ENCODE data around the gene IARS2. TPM values are rescaled to one million over a fixed set of nuclear protein-coding genes. Genes with fewer than 3 reads are reported as not detected.
"Not testable (repeated sequence)": the region's sequence is repeated elsewhere in the genome, so short reads cannot be mapped to it uniquely, and the experiment has no call there.

Gene IARS2
- total RNA-seq, 4 donors from 2014 or later = 43.3 to 59.0 (median 52.0) TPM

DNA sequence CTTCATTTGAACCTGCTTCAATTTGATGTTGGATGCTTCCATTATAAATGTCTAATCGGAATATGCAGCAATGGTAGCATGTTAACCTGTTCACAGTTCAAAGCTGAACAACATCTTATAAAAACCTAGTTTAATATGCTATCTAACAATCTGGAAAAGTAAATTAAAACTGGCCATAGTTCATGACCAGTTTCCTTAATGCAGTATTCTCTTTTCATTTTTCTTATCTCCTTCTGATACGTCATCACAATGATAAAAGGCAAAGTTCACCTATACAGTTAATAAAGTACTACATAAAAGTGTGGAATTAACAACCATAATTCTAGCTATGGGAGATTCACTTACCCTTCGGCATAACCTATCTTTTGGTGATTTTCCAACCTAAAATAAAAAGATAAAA, 65.1 kb downstream of the IARS2 start:
- no peak overlapping the region for H3K4me3 ChIP-seq
- DNase-seq (ENCODE audit: low spot score in 2 of 2) = no peak
- H3K9me3 ChIP-seq = no peaks in the 10 kb centered on the region
- H3K27ac ChIP-seq = no peak overlapping the region
- 94 to 98% methylated on average over 3 of the region's 3 CpGs for WGBS, 2 donors
- H3K4me1 ChIP-seq = no peaks in the 10 kb centered on the region
- TF ChIP-seq POLR2A (IDR thresholded peaks at IDR 0.05) (no peak), EP300 (IDR thresholded peaks at IDR 0.05) (no peak)
- TF ChIP-seq, protein P1, sequence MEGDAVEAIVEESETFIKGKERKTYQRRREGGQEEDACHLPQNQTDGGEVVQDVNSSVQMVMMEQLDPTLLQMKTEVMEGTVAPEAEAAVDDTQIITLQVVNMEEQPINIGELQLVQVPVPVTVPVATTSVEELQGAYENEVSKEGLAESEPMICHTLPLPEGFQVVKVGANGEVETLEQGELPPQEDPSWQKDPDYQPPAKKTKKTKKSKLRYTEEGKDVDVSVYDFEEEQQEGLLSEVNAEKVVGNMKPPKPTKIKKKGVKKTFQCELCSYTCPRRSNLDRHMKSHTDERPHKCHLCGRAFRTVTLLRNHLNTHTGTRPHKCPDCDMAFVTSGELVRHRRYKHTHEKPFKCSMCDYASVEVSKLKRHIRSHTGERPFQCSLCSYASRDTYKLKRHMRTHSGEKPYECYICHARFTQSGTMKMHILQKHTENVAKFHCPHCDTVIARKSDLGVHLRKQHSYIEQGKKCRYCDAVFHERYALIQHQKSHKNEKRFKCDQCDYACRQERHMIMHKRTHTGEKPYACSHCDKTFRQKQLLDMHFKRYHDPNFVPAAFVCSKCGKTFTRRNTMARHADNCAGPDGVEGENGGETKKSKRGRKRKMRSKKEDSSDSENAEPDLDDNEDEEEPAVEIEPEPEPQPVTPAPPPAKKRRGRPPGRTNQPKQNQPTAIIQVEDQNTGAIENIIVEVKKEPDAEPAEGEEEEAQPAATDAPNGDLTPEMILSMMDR (IDR thresholded peaks at IDR 0.05) = no peak
- H3K36me3 ChIP-seq = peaks cover 0 to 73% (median 0%) of the 10 kb centered on the region in 3 donors
- H3K27me3 ChIP-seq = no peaks in the 10 kb centered on the region

DNA sequence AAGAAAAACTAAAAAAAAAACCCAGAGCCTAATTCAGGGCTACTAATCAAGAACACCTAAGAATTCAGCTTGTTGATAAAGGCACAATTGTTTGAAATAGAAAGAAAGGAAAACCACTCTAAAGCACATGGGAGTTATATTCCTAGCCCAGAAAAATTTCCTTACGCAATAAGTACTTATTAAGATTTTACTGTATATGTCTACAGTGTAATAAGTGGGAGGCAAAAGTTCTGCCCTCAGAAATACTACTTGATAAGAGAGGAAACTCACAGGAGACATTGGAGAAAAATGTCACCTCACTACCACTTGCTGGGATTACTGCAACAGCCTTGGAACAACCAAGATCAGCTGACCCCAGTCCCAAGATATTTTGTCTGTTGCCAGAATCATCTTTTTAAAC, 66.1 kb downstream of the IARS2 start:
- Histone ChIP-seq H3K9me3 (no peaks in the 10 kb centered on the region), H3K27me3 (no peaks in the 10 kb centered on the region), H3K4me1 (no peaks in the 10 kb centered on the region), H3K36me3 (peaks cover 0 to 74% (median 0%) of the 10 kb centered on the region in 3 donors), H3K4me3 (no peak overlapping the region), H3K27ac (no peak overlapping the region)
- TF ChIP-seq EP300 (IDR thresholded peaks at IDR 0.05) = no peak
- TF ChIP-seq, protein P1 (IDR thresholded peaks at IDR 0.05) = no peak
- TF ChIP-seq POLR2A (IDR thresholded peaks at IDR 0.05) = no peak
- DNase-seq (ENCODE audit: low spot score in 2 of 2) = no peak
- WGBS, 2 donors = 83 to 100% methylated on average over 1 of the region's 1 CpG

DNA sequence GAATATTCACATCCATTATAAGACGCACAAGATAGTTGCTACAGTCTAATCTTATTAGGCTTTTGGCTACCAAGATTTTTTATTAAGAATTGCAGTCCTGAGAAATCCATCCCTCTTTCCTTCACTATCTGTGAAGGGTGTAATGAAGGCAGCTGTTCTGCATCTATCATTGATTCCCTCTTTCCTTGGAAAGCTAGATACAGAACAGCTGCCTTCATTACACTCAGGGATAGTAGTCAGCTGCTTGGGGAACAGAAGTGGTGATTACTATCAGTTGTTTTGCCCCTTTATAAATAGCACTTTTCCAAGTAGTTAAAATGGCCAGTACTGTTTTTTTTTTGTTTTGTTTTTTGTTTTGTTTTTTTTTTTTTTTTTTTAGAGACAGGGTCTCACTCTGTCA, 70.2 kb downstream of the IARS2 start:
- Histone ChIP-seq H3K4me3 (no peak overlapping the region), H3K36me3 (peaks cover 0 to 78% (median 15%) of the 10 kb centered on the region in 3 donors), H3K27me3 (no peaks in the 10 kb centered on the region), H3K4me1 (no peaks in the 10 kb centered on the region), H3K9me3 (no peaks in the 10 kb centered on the region), H3K27ac (no peak overlapping the region)
- DNase-seq (ENCODE audit: low spot score in 2 of 2) = no peak
- 86 to 94% methylated on average over 1 of the region's 1 CpG for WGBS, 2 donors
- no peak for TF ChIP-seq EP300 (IDR thresholded peaks at IDR 0.05)
- no peak for TF ChIP-seq POLR2A (IDR thresholded peaks at IDR 0.05)
- TF ChIP-seq, protein P1 (IDR thresholded peaks at IDR 0.05) = no peak

DNA sequence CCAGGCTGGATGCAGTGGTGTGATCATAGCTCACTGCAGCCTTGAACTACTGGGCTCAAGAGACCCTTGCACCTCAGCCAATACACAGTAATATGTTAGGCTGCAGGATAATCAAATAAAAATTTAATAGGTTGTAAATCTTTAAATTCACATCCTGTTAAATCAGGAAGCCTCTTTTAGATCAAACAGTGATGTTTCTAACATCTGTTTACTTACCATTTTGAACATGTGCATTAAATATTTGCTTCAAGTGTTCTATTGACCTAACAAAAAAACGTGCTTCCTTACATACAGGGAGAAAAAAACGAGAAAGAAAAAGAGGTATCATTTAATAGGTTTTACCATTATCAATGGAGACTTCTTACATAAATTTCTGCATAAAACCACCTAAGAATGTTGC, 70.6 kb downstream of the IARS2 start:
- Histone ChIP-seq H3K27me3 (no peaks in the 10 kb centered on the region), H3K9me3 (no peaks in the 10 kb centered on the region), H3K4me3 (no peak overlapping the region), H3K36me3 (peaks cover 0 to 81% (median 15%) of the 10 kb centered on the region in 3 donors), H3K4me1 (no peaks in the 10 kb centered on the region), H3K27ac (no peak overlapping the region)
- 62 to 69% methylated on average over 2 of the region's 2 CpGs for WGBS, 2 donors
- no peak for DNase-seq (ENCODE audit: low spot score in 2 of 2)
- no peak for TF ChIP-seq EP300 (IDR thresholded peaks at IDR 0.05)
- TF ChIP-seq POLR2A (IDR thresholded peaks at IDR 0.05) = no peak
- TF ChIP-seq, protein P1 (IDR thresholded peaks at IDR 0.05) = no peak

DNA sequence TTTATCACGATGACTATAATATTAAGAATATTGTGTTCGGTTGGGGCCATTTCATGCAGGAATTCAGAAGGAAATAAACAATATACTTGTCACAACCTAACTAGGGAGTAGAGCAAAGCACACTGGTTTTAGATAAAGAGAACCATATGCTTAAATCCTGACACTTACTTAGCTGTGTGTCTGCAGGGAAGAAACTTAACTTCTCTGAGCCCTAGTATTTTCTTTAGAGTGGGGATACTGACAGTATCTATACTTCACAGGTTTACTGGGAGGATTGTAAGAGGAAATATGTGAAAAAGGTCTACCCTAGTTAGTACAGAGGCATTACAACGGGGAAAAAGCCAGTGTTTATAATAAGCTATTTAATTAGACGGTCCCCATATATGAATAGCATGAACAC, 72.9 kb downstream of the IARS2 start:
- Histone ChIP-seq H3K27ac (no peak overlapping the region), H3K27me3 (no peaks in the 10 kb centered on the region), H3K4me1 (no peaks in the 10 kb centered on the region), H3K36me3 (peaks cover 0 to 82% (median 26%) of the 10 kb centered on the region in 3 donors), H3K4me3 (no peak overlapping the region), H3K9me3 (no peaks in the 10 kb centered on the region)
- TF ChIP-seq, protein P1 (IDR thresholded peaks at IDR 0.05) = no peak
- TF ChIP-seq POLR2A (IDR thresholded peaks at IDR 0.05) (no peak), EP300 (IDR thresholded peaks at IDR 0.05) (no peak)
- WGBS, 2 donors = 77 to 93% methylated on average over 4 of the region's 4 CpGs
- no peak for DNase-seq (ENCODE audit: low spot score in 2 of 2)

DNA sequence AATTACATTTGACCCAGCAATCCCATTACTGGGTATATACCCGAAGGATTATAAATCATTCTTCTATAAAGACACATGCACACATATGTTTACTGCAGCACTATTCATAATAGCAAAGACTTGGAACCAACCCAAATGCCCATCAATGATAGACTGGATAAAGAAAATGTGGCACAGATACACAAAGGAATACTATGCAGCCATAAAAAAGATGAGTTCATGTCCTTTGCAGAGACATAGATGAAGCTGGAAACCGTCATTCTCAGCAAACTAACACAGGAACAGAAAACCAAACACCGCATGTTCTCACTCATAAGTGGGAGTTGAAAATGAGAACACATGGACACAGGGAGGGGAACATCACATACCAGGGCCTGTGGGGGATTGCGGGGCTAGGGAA, 76.0 kb downstream of the IARS2 start:
- not testable (repeated sequence) for H3K27ac ChIP-seq; H3K9me3 ChIP-seq; H3K27me3 ChIP-seq; H3K4me1 ChIP-seq; DNase-seq (ENCODE audit: low spot score in 2 of 2); H3K4me3 ChIP-seq
- WGBS, 2 donors = 93 to 100% methylated on average over 4 of the region's 4 CpGs
- H3K36me3 ChIP-seq = peaks cover 0 to 75% (median 26%) of the 10 kb centered on the region in 3 donors
